Limb (tissue), 2 donors: ENCODE measurements around the gene INHBA.

Experiments used
- DNase-seq, 2 donors: peaks; one replicate each; pipeline ENCODE4 v3.0.0-alpha.2; 2016; ENCODE audit errors: extremely low spot score in 2 of 2

The INHBA gene

GRCh38 chr7:41689815-41690214, 13.1 kb downstream of the INHBA start:
- DNase-seq = no peak

- no peak for DNase-seq
Measured at GRCh38 chr7:41688906-41689305, 14.0 kb downstream of the INHBA start.

GRCh38 chr7:41688012-41688625, 14.8 kb downstream of the INHBA start:
- DNase-seq = no peak

- no peak for DNase-seq
Measured at GRCh38 chr7:41685684-41686083, 17.2 kb downstream of the INHBA start.

GRCh38 chr7:41682422-41682821, 20.5 kb downstream of the INHBA start:
- no peak for DNase-seq

GRCh38 chr7:41679566-41679965, 23.3 kb downstream of the INHBA start:
- DNase-seq = no peak

GRCh38 chr7:41674505-41675023, 28.3 kb downstream of the INHBA start:
- DNase-seq = no peak

GRCh38 chr7:41661596-41661995, 41.3 kb downstream of the INHBA start:
- no peak for DNase-seq

GRCh38 chr7:41659539-41659938, 43.4 kb downstream of the INHBA start:
- DNase-seq = no peak

GRCh38 chr7:41656366-41656765, 46.5 kb downstream of the INHBA start:
- peak; percentile 32 to 37 for DNase-seq

- DNase-seq = peak in 1 of 2 donors; percentile 44
Measured at GRCh38 chr7:41655426-41655825, 47.5 kb downstream of the INHBA start.

- DNase-seq = peak; percentile 37 to 49
Measured at GRCh38 chr7:41652267-41652666, 50.6 kb downstream of the INHBA start.

GRCh38 chr7:41648501-41648900, 54.4 kb downstream of the INHBA start:
- peak in 1 of 2 donors; percentile 36 for DNase-seq

GRCh38 chr7:41643616-41644015, 59.3 kb downstream of the INHBA start:
- no peak for DNase-seq

GRCh38 chr7:41641665-41642014, 61.2 kb downstream of the INHBA start:
- no peak for DNase-seq

- no peak for DNase-seq
Measured at GRCh38 chr7:41641011-41641664, 61.8 kb downstream of the INHBA start.

GRCh38 chr7:41640487-41640886, 62.4 kb downstream of the INHBA start:
- no peak for DNase-seq

- DNase-seq = no peak
Measured at GRCh38 chr7:41637049-41637448, 65.8 kb downstream of the INHBA start.
